A549 (cell line): ENCODE data around the gene B3GLCT.

Experiments used
- E2F6 ChIP-seq: IDR thresholded peaks from 2 replicates; pipeline ENCODE4 v1.6.1; 2012; ENCODE audit warnings: low read depth, borderline replicate concordance
- EHMT2 ChIP-seq: fragments of 200-600 bp; sonication (generic); IDR thresholded peaks from 2 replicates; pipeline ENCODE4 v1.6.1; 2016; ENCODE audit warnings: antibody characterized with exemption, low read depth, mild to moderate bottlenecking, moderate library complexity
- EP300 ChIP-seq, 2 experiments: fragments of >200 bp; sonication (Bioruptor Twin); formaldehyde crosslinking; IDR thresholded peaks; 2 replicates in 1 of 2; 3 replicates in 1 of 2; pipeline ENCODE4 v1.6.1; 2016 to 2017
- HOXA7 ChIP-seq: fragments of 250-450 bp; sonication (Bioruptor Pico); IDR thresholded peaks from 2 replicates; pipeline ENCODE4 v1.5.0; 2020; ENCODE audit warnings: mild to moderate bottlenecking, moderate library complexity
- POLR2AphosphoS2 ChIP-seq: conservative IDR thresholded peaks from 2 replicates; pipeline ENCODE4 v1.6.1; 2012; ENCODE audit warnings: low read length, improper control_type of control experiment, inconsistent platforms
- RAD21 ChIP-seq, 2 experiments: fragments of >200 bp in 1 of 2; sonication (Bioruptor Twin) in 1 of 2; formaldehyde crosslinking in 1 of 2; IDR thresholded peaks in 1 of 2; conservative IDR thresholded peaks in 1 of 2; 2 replicates in 1 of 2; 3 replicates in 1 of 2; pipeline ENCODE4 v1.6.1; 2012 to 2018; ENCODE audit warnings: inconsistent platforms in 1 of 2
- RFX5 ChIP-seq: fragments of 450-650 bp; IDR thresholded peaks from 2 replicates; pipeline ENCODE4 v1.7.1; 2014; ENCODE audit warnings: antibody characterized with exemption, mild to moderate bottlenecking, moderate library complexity
- SREBF2 ChIP-seq: fragments of 450-650 bp; IDR thresholded peaks from 2 replicates; pipeline ENCODE4 v1.6.1; 2014; ENCODE audit warnings: mild to moderate bottlenecking, moderate library complexity
- ZFP36 ChIP-seq: fragments of 450-650 bp; IDR thresholded peaks from 2 replicates; pipeline ENCODE4 v1.6.1; 2014; ENCODE audit warnings: borderline replicate concordance; ENCODE audit not compliant: partially characterized antibody
- TF ChIP-seq, protein P1 (sequence below): IDR thresholded peaks from 2 replicates; pipeline ENCODE4 v1.6.1; 2012
- TF ChIP-seq, protein P2 (sequence below): IDR thresholded peaks from 2 replicates; pipeline ENCODE4 v1.6.1; 2012
- TF ChIP-seq, protein P3 (sequence below): fragments of >200 bp; sonication (Bioruptor Twin); formaldehyde crosslinking; IDR thresholded peaks from 3 replicates; pipeline ENCODE4 v1.5.1; 2016

- TF ChIP-seq, protein P1, sequence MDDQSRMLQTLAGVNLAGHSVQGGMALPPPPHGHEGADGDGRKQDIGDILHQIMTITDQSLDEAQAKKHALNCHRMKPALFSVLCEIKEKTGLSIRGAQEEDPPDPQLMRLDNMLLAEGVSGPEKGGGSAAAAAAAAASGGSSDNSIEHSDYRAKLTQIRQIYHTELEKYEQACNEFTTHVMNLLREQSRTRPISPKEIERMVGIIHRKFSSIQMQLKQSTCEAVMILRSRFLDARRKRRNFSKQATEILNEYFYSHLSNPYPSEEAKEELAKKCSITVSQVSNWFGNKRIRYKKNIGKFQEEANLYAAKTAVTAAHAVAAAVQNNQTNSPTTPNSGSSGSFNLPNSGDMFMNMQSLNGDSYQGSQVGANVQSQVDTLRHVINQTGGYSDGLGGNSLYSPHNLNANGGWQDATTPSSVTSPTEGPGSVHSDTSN, result no peak
- TF ChIP-seq ZFP36 (no peak), SREBF2 (no peak), EP300 (IDR thresholded peaks at IDR 0.05) (no peak), RAD21 (conservative IDR thresholded peaks at IDR 0.05 in 1 of 2, IDR thresholded peaks at IDR 0.05 in 1 of 2) (no peak), E2F6 (no peak), RFX5 (no peak), HOXA7 (CRISPR knock-in tag) (no peak), POLR2AphosphoS2 (no peak), EHMT2 (no peak)
- TF ChIP-seq, protein P2, sequence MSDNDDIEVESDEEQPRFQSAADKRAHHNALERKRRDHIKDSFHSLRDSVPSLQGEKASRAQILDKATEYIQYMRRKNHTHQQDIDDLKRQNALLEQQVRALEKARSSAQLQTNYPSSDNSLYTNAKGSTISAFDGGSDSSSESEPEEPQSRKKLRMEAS, result no peak
- TF ChIP-seq, protein P3, sequence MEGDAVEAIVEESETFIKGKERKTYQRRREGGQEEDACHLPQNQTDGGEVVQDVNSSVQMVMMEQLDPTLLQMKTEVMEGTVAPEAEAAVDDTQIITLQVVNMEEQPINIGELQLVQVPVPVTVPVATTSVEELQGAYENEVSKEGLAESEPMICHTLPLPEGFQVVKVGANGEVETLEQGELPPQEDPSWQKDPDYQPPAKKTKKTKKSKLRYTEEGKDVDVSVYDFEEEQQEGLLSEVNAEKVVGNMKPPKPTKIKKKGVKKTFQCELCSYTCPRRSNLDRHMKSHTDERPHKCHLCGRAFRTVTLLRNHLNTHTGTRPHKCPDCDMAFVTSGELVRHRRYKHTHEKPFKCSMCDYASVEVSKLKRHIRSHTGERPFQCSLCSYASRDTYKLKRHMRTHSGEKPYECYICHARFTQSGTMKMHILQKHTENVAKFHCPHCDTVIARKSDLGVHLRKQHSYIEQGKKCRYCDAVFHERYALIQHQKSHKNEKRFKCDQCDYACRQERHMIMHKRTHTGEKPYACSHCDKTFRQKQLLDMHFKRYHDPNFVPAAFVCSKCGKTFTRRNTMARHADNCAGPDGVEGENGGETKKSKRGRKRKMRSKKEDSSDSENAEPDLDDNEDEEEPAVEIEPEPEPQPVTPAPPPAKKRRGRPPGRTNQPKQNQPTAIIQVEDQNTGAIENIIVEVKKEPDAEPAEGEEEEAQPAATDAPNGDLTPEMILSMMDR, result no peak
Observed at GRCh38 chr13:31192306-31192705, 7.5 kb upstream of the B3GLCT start.
